ENCODE data around the gene XXYLT1.

DNA sequence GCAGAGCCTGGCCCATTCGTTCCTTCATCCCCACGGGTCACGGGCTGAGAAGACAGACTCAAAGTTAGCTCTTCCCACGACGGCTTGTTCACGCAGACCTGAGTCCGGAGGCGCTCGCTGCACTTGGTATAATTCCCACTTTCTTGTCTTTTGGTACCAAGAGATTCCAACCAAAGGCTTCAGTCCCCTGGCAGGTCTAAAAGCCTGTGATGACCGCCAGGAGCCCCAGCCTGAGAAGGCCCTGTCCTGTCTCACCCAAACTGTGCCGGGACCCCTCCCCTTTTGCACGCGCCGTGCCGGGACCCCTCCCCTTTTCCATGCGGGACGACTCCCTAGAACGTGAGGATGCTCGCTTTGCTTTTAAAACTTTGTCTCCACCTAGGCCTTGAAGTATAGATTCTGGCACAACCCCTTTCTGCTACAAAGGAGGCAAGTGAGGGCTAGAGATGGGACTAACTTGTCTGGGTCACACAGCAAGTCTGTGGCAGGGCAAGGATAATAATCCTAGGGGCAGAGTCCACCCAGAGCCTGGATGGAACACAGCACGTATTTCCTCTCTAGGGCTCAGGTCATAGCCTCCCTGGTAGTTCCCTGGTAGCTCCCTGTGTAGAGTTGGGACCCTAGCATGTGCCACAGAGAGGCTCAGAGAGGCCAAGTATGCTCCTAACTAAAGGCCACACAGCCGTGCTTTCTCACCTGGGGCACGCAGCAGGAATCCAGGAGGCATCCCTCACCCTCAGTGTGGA is 211.3 kb downstream of the XXYLT1 start:
- TF ChIP-seq, protein P1, sequence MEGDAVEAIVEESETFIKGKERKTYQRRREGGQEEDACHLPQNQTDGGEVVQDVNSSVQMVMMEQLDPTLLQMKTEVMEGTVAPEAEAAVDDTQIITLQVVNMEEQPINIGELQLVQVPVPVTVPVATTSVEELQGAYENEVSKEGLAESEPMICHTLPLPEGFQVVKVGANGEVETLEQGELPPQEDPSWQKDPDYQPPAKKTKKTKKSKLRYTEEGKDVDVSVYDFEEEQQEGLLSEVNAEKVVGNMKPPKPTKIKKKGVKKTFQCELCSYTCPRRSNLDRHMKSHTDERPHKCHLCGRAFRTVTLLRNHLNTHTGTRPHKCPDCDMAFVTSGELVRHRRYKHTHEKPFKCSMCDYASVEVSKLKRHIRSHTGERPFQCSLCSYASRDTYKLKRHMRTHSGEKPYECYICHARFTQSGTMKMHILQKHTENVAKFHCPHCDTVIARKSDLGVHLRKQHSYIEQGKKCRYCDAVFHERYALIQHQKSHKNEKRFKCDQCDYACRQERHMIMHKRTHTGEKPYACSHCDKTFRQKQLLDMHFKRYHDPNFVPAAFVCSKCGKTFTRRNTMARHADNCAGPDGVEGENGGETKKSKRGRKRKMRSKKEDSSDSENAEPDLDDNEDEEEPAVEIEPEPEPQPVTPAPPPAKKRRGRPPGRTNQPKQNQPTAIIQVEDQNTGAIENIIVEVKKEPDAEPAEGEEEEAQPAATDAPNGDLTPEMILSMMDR (IDR thresholded peaks at IDR 0.05) = no peak
- no peak for TF ChIP-seq POLR2A (IDR thresholded peaks at IDR 0.05)
